SU-DHL-6 (cell line): ENCODE measurements around the gene COPE.

Experiments
- H2AFZ ChIP-seq: fragments of 200-600 bp; sonication (generic); 2 replicates; pipeline ENCODE4 v1.6.1; 2014; ENCODE audit warnings: low read depth, mild to moderate bottlenecking, moderate library complexity, mixed read lengths, antibody characterized with exemption, low read length; ENCODE audit not compliant: severe bottlenecking
- H3F3A ChIP-seq: fragments of 200-600 bp; shearing (Covaris generic); 2 replicates; pipeline ENCODE4 v1.6.0; 2016; ENCODE audit warnings: antibody characterized with exemption, mild to moderate bottlenecking; ENCODE audit not compliant: insufficient read depth
- H3K27ac ChIP-seq: fragments of 200-600 bp; sonication (generic); 2 replicates; pipeline ENCODE4 v1.5.1; 2016; ENCODE audit warnings: low read depth, mild to moderate bottlenecking, low read length, moderate library complexity, mixed read lengths
- H3K27me3 ChIP-seq: fragments of 200-600 bp; sonication (generic), shearing (Covaris generic); 2 replicates; pipeline ENCODE4 v1.6.0; 2014; ENCODE audit warnings: mild to moderate bottlenecking, low read length
- H3K36me3 ChIP-seq: fragments of 200-600 bp; sonication (generic); 2 replicates; pipeline ENCODE4 v1.6.1; 2014; ENCODE audit warnings: mild to moderate bottlenecking, low read length, mixed read lengths
- H3K4me2 ChIP-seq: fragments of 300-600, 200-600 bp; shearing (Covaris generic), sonication (generic); 2 replicates; pipeline ENCODE4 v1.6.0; 2014; ENCODE audit warnings: low read length, low read depth, mild to moderate bottlenecking; ENCODE audit not compliant: poor library complexity, severe bottlenecking
- H3K4me3 ChIP-seq: fragments of 200-600 bp; sonication (generic); 2 replicates; pipeline ENCODE4 v1.5.1; 2014; ENCODE audit warnings: antibody characterized with exemption, low read length, mild to moderate bottlenecking, mixed read lengths; ENCODE audit not compliant: insufficient read depth, poor library complexity, severe bottlenecking
- H3K79me2 ChIP-seq: fragments of 200-600 bp; sonication (generic); 2 replicates; pipeline ENCODE4 v1.6.1; 2014; ENCODE audit warnings: mild to moderate bottlenecking, low read length, moderate library complexity; ENCODE audit not compliant: insufficient read depth
- H3K9ac ChIP-seq: fragments of 200-600 bp; sonication (generic); 2 replicates; pipeline ENCODE4 v1.7.0; 2014; ENCODE audit warnings: mild to moderate bottlenecking, low read length
- H3K9me2 ChIP-seq: fragments of 200-600 bp; sonication (generic); replicated peaks from 2 replicates; pipeline ENCODE4 v1.6.1; 2014; ENCODE audit warnings: low read length; ENCODE audit not compliant: insufficient read depth
- H3K9me3 ChIP-seq: fragments of 200-600 bp; sonication (generic); 2 replicates; pipeline ENCODE4 v1.6.1; 2014; ENCODE audit warnings: low read length, mixed read lengths; ENCODE audit not compliant: insufficient read depth
- H4K20me1 ChIP-seq: fragments of 200-600 bp; sonication (generic); 2 replicates; pipeline ENCODE4 v1.6.1; 2014; ENCODE audit warnings: low read depth, mild to moderate bottlenecking, antibody characterized with exemption, low read length, moderate library complexity, mixed read lengths
- EZH2phosphoT487 ChIP-seq: fragments of 200-600 bp; sonication (generic), shearing (Covaris generic); conservative IDR thresholded peaks from 2 replicates; pipeline ENCODE4 v1.6.1; 2018; ENCODE audit warnings: mild to moderate bottlenecking, antibody characterized with exemption, low read length, moderate library complexity, mixed read lengths
- TF ChIP-seq, protein P1 (sequence below): fragments of 200-600 bp; sonication (generic); IDR thresholded peaks from one replicate; pipeline ENCODE4 v1.5.1; 2017; ENCODE audit warnings: antibody characterized with exemption, mild to moderate bottlenecking, low read length, moderate library complexity; ENCODE audit not compliant: insufficient read depth, poor library complexity, severe bottlenecking

The COPE gene

DNA sequence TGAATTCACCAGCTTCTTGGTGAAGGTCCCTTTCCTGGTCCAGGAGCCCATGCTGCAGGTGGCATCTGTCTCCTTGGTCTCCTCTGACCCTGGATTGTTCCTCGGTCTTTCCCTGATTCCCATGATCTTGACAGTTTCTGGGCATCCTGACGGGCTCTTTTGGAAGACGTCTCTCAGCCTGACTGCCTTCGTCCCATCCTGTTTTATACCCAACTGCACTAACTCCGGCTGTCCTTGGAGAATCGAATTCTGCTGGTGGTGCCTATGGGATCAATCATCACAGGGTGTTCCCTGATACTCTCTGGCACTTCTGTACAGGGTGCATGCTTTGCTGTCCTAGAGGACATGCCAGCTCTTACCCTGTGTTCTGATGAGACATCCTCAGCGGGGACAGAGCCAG lies 42.3 kb downstream of the COPE start:
- H3K79me2 ChIP-seq, result no peaks in the 10 kb centered on the region
- TF ChIP-seq, protein P1, sequence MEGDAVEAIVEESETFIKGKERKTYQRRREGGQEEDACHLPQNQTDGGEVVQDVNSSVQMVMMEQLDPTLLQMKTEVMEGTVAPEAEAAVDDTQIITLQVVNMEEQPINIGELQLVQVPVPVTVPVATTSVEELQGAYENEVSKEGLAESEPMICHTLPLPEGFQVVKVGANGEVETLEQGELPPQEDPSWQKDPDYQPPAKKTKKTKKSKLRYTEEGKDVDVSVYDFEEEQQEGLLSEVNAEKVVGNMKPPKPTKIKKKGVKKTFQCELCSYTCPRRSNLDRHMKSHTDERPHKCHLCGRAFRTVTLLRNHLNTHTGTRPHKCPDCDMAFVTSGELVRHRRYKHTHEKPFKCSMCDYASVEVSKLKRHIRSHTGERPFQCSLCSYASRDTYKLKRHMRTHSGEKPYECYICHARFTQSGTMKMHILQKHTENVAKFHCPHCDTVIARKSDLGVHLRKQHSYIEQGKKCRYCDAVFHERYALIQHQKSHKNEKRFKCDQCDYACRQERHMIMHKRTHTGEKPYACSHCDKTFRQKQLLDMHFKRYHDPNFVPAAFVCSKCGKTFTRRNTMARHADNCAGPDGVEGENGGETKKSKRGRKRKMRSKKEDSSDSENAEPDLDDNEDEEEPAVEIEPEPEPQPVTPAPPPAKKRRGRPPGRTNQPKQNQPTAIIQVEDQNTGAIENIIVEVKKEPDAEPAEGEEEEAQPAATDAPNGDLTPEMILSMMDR, result no peak
- TF ChIP-seq EZH2phosphoT487, result no peak
- H3K4me3 ChIP-seq, result no peak overlapping the region
- no peaks in the 10 kb centered on the region for H3K9me2 ChIP-seq
- no peaks in the 10 kb centered on the region for H3F3A ChIP-seq
- H3K27me3 ChIP-seq, result no peaks in the 10 kb centered on the region
- no peak overlapping the region for H3K27ac ChIP-seq
- H3K36me3 ChIP-seq, result no peaks in the 10 kb centered on the region
- H3K9ac ChIP-seq, result no peak overlapping the region
- H4K20me1 ChIP-seq, result no peaks in the 10 kb centered on the region
- H2AFZ ChIP-seq, result no peak overlapping the region
- no peak overlapping the region for H3K4me2 ChIP-seq
- no peaks in the 10 kb centered on the region for H3K9me3 ChIP-seq

DNA sequence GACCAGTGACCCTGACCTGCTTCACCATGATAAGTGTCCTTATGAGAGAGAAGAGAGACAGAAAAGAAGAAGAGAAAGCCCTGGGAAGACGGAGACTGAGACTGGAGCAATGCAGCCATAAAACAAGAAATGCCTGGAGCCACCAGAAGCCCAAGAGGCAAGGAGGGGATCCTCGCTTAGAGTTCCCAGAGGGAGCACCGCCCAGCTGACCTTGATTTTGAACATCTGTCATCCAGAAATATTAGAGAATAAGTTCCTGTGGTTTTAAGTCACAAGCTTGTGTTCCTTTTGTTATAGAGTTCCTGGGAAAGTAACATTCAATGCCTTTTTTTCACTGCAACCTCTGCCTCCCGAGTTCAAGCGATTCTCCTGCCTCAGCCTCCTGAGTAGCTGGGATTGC lies 43.5 kb downstream of the COPE start:
- Histone ChIP-seq H2AFZ (no peak overlapping the region), H3K36me3 (no peaks in the 10 kb centered on the region), H3K27me3 (no peaks in the 10 kb centered on the region), H3K27ac (no peak overlapping the region), H3K9ac (no peak overlapping the region), H3K9me2 (no peaks in the 10 kb centered on the region), H3K79me2 (no peaks in the 10 kb centered on the region), H3F3A (no peaks in the 10 kb centered on the region), H3K4me3 (no peak overlapping the region), H3K9me3 (no peaks in the 10 kb centered on the region), H3K4me2 (no peak overlapping the region), H4K20me1 (no peaks in the 10 kb centered on the region)
- TF ChIP-seq EZH2phosphoT487, result no peak
- TF ChIP-seq, protein P1, result no peak

DNA sequence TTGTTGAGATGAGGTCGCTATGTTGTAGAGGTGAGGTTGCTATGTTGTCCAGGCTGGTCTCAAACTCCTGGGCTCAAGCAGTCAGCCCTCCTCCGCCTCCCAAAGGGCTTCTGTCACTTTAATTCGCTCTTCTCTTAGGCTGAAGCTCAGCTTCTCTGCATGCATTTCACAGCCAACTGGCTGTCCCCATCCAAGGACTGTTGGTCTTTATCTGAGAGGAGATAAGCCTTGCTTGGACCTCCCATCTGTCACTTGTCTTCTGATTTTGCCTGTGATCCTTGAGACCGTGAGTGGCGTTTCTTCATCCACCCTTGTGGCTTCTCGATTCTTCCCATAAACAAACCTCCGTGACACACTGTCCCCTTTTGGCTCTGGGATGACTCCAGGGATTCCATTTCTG lies 47.6 kb downstream of the COPE start:
- no peaks in the 10 kb centered on the region for H4K20me1 ChIP-seq
- no peaks in the 10 kb centered on the region for H3K9me3 ChIP-seq
- no peak overlapping the region for H3K4me3 ChIP-seq
- H3K36me3 ChIP-seq, result peaks cover 4% of the 10 kb centered on the region; the same call in 1 of the 2 replicates
- no peaks in the 10 kb centered on the region for H3K27me3 ChIP-seq
- no peak overlapping the region for H3K4me2 ChIP-seq
- no peak overlapping the region for H3K9ac ChIP-seq
- no peaks in the 10 kb centered on the region for H3F3A ChIP-seq
- no peaks in the 10 kb centered on the region for H3K79me2 ChIP-seq
- H3K27ac ChIP-seq, result no peak overlapping the region
- no peaks in the 10 kb centered on the region for H3K9me2 ChIP-seq
- no peak overlapping the region for H2AFZ ChIP-seq
- no peak for TF ChIP-seq EZH2phosphoT487
- TF ChIP-seq, protein P1, result no peak
